ENCODE results near the gene IQGAP2.

The IQGAP2 gene

DNA sequence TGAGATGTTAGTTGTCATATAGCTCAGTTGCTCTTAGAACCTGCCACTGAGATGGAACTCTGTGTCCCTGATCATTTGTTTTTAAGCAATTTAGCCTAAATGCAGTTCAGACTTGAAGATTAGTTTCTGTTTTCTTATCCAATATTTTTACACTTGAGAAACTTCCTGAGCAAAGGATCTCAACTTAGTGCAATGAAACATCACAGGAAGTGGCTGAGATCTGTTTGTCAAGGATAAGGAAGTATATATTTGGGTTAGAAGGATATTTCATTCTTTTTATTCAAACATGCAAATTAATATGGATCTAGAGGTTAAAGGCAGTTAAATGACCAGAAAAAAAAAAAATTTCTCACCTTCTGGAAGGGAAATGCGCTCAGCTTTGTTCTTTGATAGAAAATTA is 293.2 kb downstream of the IQGAP2 start:
- no peak for DNase-seq

DNA sequence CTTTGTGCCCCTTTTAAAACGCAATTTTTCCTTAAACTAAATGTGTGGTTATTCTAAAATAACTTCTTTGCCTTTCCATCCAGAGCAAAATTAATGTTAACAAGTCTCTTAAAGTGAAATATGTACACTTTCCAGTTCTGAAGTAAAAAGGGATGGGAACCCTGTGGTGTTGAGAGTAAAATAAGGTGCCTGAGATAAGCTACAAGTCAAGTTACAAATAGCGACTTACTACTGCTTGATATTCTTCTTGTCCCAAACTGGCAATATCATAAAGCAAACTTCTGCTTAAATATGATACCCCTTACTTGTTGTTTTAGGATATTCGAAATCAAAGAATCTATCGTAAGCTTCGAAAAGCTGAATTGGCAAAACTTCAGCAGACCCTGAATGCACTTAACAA is 294.6 kb downstream of the IQGAP2 start:
- DNase-seq = no peak

DNA sequence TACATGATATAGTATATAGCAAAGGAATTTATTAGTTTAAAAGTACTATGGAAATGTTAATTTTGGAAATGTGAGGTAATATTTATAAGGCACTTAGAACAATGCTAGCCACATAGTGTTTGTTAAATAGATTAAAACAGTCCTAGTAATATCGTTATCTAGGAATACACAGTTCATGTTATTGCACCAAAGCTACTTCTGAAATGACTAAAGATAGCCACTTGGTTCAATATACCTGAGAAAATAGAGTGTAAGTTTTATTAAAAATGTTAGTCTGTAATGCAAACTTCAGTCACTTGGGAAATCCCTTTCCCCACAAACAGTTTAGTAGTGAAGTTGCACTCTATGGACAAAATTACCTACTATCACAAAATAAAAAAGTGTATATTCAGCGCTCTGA is 297.5 kb downstream of the IQGAP2 start:
- DNase-seq = no peak

GRCh38 chr5:76701298-76701697 is 298.2 kb downstream of the IQGAP2 start:
- DNase-seq = no peak

DNA sequence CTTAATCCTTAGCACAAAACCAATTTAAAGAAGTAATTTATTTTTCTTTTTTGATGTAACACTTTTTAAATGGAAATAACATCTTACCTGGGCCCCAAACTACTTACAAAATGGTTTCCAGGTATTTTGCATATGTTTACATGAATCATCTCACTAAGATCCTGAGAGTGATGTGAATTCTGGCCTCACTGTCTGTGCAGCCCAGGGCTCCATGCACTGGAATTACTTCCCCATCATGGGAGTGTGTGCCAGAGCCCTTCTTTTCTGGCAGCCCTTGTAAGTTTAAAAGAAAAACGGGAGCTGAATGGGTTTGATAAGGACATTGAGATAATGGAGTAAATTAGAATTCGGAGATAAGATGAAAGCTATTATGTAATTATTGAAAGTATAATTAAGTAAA is 300.6 kb downstream of the IQGAP2 start:
- DNase-seq = no peak

- no peak for DNase-seq
Observed at GRCh38 chr5:76704131-76704663, 301.1 kb downstream of the IQGAP2 start.

GRCh38 chr5:76705574-76705973 is 302.5 kb downstream of the IQGAP2 start:
- no peak for DNase-seq

- no peak for DNase-seq
Observed at GRCh38 chr5:76709762-76710161, 306.7 kb downstream of the IQGAP2 start.

- DNase-seq = no peak
Observed at GRCh38 chr5:76710991-76711390, 307.9 kb downstream of the IQGAP2 start.

DNA sequence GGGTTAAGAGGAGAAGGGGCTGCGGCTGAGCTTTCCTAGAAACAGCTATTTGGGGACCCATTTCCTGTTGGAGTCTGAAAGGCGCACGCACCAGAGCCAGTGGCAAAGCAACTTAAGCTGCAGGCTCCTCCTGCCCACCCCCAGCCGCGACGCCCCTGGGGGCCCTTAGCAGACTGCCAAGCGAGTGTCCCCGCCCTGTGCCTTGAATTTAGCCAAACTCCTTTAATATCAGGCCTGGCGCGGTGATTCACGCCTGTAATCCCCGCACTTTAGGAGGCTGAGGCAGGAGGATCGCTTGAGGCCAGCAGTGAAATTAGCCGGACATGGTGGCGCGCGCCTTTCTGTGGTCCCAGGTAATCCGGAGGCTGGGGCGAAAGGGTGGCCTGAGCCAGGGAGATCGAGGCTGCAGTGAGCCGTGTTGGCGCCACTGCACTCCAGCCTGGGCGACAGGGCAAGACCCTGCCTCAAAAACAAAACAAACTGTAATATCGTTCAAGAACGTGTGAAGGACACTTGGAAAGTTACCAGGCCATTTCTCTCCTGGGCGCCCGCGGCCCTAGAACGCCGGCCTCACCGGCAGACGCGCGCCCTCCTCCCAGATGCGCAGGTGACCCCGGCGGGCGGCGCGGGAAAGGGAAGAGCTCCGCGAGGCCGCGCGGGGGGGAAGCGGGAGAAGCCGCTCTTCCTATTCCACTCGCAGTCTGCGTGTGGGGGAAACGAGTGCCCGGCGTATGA is 311.8 kb downstream of the IQGAP2 start:
- no peak for DNase-seq

- no peak for DNase-seq
Observed at GRCh38 chr5:76715486-76715735, 312.3 kb downstream of the IQGAP2 start.

DNA sequence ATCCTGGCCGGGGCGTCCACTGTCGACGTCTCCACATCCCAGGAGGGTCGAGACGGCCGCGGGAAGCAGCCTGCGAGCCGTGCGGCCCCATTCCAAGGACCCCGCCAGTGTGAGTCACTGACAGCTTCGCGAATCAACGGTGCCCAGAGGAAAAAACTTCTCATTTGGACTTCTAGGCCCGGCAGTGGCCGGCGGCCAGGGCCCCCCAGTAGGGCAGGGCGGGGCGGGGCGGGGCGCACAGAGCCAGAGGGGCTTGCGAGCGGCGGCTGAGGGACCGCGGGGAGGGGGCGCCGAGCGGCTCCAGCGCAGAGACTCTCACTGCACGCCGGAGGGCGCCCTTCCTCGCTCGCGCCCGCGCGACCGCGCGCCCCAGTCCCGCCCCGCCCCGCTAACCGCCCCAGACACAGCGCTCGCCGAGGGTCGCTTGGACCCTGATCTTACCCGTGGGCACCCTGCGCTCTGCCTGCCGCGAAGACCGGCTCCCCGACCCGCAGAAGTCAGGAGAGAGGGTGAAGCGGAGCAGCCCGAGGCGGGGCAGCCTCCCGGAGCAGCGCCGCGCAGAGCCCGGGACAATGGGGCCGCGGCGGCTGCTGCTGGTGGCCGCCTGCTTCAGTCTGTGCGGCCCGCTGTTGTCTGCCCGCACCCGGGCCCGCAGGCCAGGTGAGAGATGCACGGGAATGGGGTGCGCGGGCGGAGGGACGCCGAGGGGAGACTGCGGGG is 312.8 kb downstream of the IQGAP2 start, which contains the start of gene F2R:
Gene F2R, plus strand, starts transcription at position 391 of the 720 bp plus-strand sequence. Its CDS starts 182 bp downstream, at position 573.
- DNase-seq = peak; percentile 36

DNA sequence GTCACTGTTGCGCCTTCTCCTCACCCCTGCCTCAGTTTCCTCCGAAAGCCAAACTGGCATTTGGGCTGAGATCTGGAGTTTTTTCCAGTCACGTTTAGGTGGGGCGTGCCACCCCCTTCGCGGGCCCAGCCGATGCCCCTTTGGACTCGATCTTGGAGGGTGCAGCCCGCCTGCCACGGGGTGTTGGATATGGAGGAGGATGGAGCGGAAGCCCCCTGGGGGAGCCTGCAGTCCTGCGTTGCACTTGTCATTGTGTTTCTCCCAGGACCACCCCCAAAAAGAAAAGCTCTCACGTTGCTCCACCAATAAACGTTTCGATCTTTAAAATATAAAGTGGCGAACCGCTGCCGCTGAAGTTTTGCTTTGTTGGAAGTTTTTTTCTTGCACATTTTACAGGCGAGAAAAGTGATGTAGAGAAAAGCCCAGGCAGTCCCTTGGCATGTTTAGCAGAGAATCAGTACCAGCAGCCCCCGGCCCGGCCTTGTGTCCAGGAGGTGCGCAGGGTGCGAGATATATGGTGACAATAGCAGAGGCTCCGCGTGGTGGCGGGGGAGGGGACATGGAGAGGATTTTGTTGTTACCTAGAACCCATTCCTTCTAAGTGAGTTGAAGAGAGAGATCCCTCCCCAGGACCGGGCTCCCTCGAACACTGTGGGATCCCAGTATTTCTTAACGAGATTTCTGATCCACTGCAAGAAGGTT is 313.5 kb downstream of the IQGAP2 start:
- no peak for DNase-seq

GRCh38 chr5:76717222-76718083 is 314.4 kb downstream of the IQGAP2 start:
- no peak for DNase-seq

- no peak for DNase-seq
Observed at GRCh38 chr5:76718381-76718832, 315.3 kb downstream of the IQGAP2 start.

DNA sequence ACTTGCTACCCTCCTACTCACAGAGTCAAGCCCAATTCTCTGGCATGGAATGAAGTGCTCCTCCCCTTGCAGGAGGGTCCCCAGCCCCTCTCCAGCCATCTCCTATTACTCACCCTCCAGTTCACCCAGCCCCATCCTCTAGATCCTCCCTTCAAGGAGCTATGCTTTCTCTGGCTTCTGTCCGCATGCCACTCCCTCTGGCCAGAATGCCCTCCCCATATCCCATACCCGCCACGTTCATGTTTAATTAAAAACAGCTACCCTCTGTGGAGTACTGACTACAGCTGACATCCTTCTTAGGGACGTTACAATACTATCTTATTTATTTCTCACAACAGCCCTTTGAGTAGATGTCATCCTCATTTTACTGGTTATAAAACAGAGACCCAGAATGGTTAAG is 315.8 kb downstream of the IQGAP2 start:
- no peak for DNase-seq

DNA sequence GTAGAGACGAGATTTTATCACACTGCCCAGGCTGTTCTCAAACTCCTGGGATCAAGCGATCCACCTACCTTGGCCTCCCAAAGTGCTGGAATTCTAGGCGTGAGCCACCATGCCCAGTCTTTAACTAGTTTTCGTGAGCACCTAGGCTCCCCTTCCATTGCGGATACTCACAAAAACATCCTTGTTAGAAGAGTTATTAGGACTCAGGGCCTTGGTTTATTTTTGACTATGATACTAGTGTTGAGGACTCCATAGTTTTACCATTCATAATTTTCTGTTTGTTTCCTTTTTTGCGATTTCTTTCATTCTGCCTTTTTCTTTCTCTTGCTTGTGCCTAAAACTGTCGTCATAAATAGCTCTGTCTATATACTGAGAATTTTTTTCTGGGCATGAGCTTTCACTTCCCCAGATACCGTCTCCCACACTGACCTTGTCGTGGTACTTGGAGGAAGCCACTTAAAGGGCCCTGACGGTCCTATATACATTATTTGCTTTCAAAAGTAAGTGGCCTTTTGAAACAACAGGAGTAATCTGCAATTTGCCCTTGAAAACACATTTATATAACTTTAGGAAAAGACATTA is 318.0 kb downstream of the IQGAP2 start:
- DNase-seq = no peak

GRCh38 chr5:76723266-76723665 is 320.2 kb downstream of the IQGAP2 start:
- DNase-seq = no peak

DNA sequence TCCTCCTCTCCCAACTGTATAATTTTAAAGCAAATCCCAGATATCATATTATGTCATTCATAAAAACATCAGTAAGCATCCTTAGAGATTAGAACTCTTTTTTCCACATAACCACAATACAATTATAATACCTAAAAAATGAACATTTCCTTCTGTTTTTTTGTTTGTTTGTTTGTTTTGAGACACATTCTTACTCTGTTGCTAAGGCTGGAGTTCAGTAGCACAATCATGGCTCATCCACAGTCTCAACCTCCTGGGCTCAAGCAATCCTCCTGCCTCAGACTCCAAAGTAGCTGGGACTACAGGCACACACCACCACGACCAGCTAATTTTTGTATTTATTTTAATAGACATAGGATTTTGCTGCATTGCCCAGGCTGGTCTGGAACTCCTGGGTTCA is 320.8 kb downstream of the IQGAP2 start:
- no peak for DNase-seq

- no peak for DNase-seq
Observed at GRCh38 chr5:76724871-76725270, 321.8 kb downstream of the IQGAP2 start.

DNA sequence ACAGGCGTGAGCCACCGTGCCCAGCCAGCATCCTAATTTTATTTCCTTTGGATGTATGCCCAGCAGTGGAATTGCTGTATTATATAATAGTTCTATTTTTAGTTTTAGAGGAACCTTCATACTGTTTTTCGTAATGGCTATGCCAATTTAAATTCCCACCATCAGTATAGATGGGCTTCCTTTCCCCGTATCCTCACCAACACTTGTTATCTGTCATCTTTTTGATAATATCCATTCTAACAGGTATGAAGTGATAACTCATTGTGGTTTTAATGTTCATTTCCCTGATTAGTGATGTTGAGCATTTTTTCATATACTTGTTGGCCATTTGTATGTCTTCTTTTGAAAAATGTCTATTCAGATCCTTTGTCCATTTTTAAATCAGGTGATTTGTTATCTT is 325.9 kb downstream of the IQGAP2 start:
- DNase-seq = no peak
